NT2/D1 (cell line): ENCODE data around the gene EVX1.

Experiments
- DNase-seq: peaks from one replicate; pipeline ENCODE4 v3.0.0-alpha.2; 2011; ENCODE audit warnings: low read depth, low spot score
- H3K27me3 ChIP-seq: 2 replicates; pipeline ENCODE4 v1.6.0; 2011; ENCODE audit warnings: mild to moderate bottlenecking; ENCODE audit not compliant: insufficient read length, insufficient read depth
- H3K36me3 ChIP-seq: 2 replicates; pipeline ENCODE4 v1.6.1; 2011; ENCODE audit warnings: mild to moderate bottlenecking, low read length, mixed read lengths; ENCODE audit not compliant: insufficient read depth, insufficient read length
- H3K4me1 ChIP-seq: 2 replicates; pipeline ENCODE4 v1.5.1; 2011; ENCODE audit not compliant: insufficient read depth, insufficient read length
- H3K4me3 ChIP-seq: 2 replicates; pipeline ENCODE4 v1.5.1; 2011; ENCODE audit warnings: low read depth; ENCODE audit not compliant: insufficient read length
- H3K9ac ChIP-seq: 2 replicates; pipeline ENCODE4 v1.6.0; 2011; ENCODE audit warnings: low read depth; ENCODE audit not compliant: insufficient read length
- H3K9me3 ChIP-seq: 2 replicates; pipeline ENCODE4 v1.5.1; 2011; ENCODE audit warnings: mild to moderate bottlenecking, low read length; ENCODE audit not compliant: insufficient read depth
- SUZ12 ChIP-seq: IDR thresholded peaks from 2 replicates; pipeline ENCODE4 v1.6.1; 2011; ENCODE audit not compliant: insufficient read length, insufficient read depth; ENCODE audit errors: extremely low read depth
- YY1 ChIP-seq: IDR thresholded peaks from 2 replicates; pipeline ENCODE4 v1.6.1; 2011; ENCODE audit not compliant: insufficient read length, insufficient read depth
- ZNF274 ChIP-seq: IDR thresholded peaks from 2 replicates; pipeline ENCODE4 v1.6.1; 2011; ENCODE audit warnings: mild to moderate bottlenecking, low read depth, low read length

EVX1 gene

DNA sequence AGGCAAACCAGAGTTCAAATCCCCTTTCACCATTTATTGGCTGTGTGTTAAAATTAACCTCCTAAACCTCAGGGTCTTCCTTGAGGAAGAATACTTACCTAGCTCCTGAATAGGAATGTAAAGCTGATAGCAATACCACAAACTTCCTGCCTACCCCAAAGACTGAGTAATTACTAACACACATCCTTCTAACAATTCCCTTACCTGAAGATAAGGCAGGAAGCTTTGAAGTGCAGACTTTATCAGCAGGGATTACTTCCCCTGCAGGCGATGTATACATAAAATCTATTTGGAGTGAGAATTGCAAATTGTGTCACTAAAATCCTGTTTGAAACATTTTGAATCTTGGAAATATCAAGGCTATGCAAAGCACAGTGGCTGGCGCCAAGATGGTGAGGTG is 21.2 kb downstream of the EVX1 start:
- Histone ChIP-seq H3K27me3 (no peaks in the 10 kb centered on the region), H3K36me3 (no peaks in the 10 kb centered on the region), H3K9ac (no peak overlapping the region), H3K4me3 (no peak overlapping the region), H3K4me1 (no peaks in the 10 kb centered on the region), H3K9me3 (no peaks in the 10 kb centered on the region)
- DNase-seq: no peak
- no peak for TF ChIP-seq YY1
- TF ChIP-seq ZNF274: no peak
- no peak for TF ChIP-seq SUZ12

- TF ChIP-seq ZNF274: no peak
- TF ChIP-seq YY1: no peak
- no peak for TF ChIP-seq SUZ12
- no peaks in the 10 kb centered on the region for H3K4me1 ChIP-seq
- H3K27me3 ChIP-seq: no peaks in the 10 kb centered on the region
- H3K36me3 ChIP-seq: no peaks in the 10 kb centered on the region
- no peak overlapping the region for H3K9ac ChIP-seq
- H3K9me3 ChIP-seq: peaks cover 12% of the 10 kb centered on the region; the same call in 1 of the 2 replicates
- H3K4me3 ChIP-seq: no peak overlapping the region
- no peak for DNase-seq
Observed at GRCh38 chr7:27269455-27269854, 26.9 kb downstream of the EVX1 start.

DNA sequence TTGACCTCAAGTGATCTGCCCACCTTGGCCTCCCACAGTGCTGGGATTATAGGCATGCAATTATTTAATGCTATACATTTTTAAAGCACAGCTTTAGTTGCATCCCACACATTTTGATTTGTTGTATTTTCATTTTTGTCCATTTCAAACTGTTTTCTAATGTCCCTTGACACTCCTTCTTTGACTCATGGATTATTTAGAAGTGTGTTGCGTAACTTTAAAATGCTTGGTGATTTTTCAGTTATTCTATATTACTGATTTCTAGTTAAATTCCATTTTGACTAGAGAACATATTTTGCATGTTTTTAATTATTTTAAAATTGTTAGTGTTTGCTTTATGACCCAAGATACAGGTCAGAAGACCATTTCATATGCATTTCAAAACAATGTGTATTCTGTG is 28.8 kb downstream of the EVX1 start:
- Histone ChIP-seq H3K27me3 (no peaks in the 10 kb centered on the region), H3K4me1 (no peaks in the 10 kb centered on the region), H3K9ac (no peak overlapping the region), H3K4me3 (no peak overlapping the region), H3K9me3 (peaks cover 12% of the 10 kb centered on the region; the same call in 1 of the 2 replicates), H3K36me3 (no peaks in the 10 kb centered on the region)
- TF ChIP-seq ZNF274: no peak
- TF ChIP-seq SUZ12: no peak
- TF ChIP-seq YY1: no peak
- DNase-seq: no peak

DNA sequence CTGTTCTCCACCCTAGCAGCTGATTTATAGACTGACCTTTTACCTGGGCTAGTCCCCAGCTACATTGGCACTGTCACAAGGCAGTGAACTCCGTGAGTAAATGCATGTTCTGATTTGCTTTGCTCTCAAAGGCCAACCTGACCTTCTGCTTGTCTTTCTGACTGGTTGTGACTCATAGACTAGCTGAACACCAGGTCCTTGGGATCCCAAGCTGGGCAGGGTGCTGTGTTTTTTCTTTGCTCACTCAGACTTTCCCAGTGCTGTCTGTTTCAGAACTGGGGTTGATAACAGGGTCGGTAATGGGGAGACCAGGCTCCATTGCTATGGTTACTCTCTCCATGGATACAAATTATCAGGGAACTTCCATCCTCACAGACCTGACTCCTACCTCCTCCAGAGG is 35.0 kb downstream of the EVX1 start:
- Histone ChIP-seq H3K9me3 (no peaks in the 10 kb centered on the region; the same call in 1 of the 2 replicates), H3K9ac (no peak overlapping the region), H3K4me3 (no peak overlapping the region), H3K27me3 (no peaks in the 10 kb centered on the region), H3K4me1 (no peaks in the 10 kb centered on the region), H3K36me3 (no peaks in the 10 kb centered on the region)
- TF ChIP-seq SUZ12: no peak
- no peak for TF ChIP-seq YY1
- no peak for TF ChIP-seq ZNF274
- DNase-seq: no peak

DNA sequence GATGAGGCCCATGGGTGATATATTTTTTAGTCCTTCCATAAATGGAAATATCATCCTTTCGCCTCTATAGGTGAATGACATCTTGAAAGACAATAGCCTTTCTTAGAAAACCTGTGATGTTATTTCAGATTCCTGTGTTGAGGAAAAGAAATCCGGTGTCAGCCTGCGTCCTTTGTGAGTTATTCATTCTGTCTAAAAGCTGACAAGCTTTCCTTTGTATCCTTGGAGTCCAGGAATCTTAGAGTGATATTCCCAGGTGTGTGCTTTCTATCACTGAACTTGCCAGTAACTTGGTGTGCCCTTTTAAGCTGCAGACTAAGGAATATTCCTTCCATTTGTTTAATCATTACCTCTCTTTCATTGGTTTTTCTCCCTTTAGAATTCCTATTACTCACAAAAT is 41.0 kb downstream of the EVX1 start:
- no peak overlapping the region for H3K4me3 ChIP-seq
- H3K9me3 ChIP-seq: no peaks in the 10 kb centered on the region
- no peaks in the 10 kb centered on the region for H3K4me1 ChIP-seq
- no peak for DNase-seq
- TF ChIP-seq ZNF274 (no peak), SUZ12 (no peak), YY1 (no peak)
- H3K9ac ChIP-seq: no peak overlapping the region
- H3K36me3 ChIP-seq: no peaks in the 10 kb centered on the region
- no peaks in the 10 kb centered on the region for H3K27me3 ChIP-seq

GRCh38 chr7:27295236-27295635 is 52.6 kb downstream of the EVX1 start:
- Histone ChIP-seq H3K27me3 (no peaks in the 10 kb centered on the region), H3K36me3 (no peaks in the 10 kb centered on the region), H3K4me3 (no peak overlapping the region), H3K9ac (no peak overlapping the region), H3K9me3 (no peaks in the 10 kb centered on the region), H3K4me1 (no peaks in the 10 kb centered on the region)
- no peak for TF ChIP-seq YY1
- no peak for TF ChIP-seq ZNF274
- no peak for DNase-seq

DNA sequence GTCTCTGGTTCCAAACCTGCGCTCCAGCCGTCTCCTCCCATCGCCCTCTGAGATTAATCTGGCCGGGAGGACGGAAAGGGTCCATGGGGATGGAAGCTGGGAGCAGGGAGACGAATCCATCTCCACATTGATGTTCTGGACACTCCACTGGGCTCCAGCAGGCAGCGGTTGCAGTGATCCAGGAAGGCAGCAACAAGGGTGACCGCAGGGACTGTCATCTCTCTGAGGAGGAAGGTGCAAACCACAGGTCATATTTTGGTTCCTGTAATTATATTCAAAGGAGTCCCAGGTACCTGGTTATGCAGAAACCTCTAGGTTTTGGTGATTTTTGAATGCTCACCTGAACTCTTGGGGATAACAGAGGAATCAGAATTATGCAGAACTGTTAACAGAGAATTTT is 54.8 kb downstream of the EVX1 start:
- no peak for DNase-seq
- Histone ChIP-seq H3K9ac (no peak overlapping the region), H3K4me1 (no peaks in the 10 kb centered on the region), H3K27me3 (no peaks in the 10 kb centered on the region), H3K9me3 (no peaks in the 10 kb centered on the region), H3K36me3 (no peaks in the 10 kb centered on the region), H3K4me3 (no peak overlapping the region)
- TF ChIP-seq SUZ12 (no peak), ZNF274 (no peak), YY1 (no peak)
